GM12878 (cell line): Measurements from ENCODE around the gene TOM1L2. TPM values are rescaled to one million over a fixed set of nuclear protein-coding genes. Genes with fewer than 3 reads are reported as not detected.

Source experiments
- ATAC-seq: fragments of 200-7000 bp; cut with Tn5 transposase; 3 replicates; pipeline ENCODE4 v1.9.1; 2020; ENCODE audit warnings: mild to moderate bottlenecking, moderate library complexity
- BruUV-seq: library from RNA; stranded (reverse); fragments of 400-500 nt; replicated peaks from 2 replicates; lab custom pipeline; 2021; lab: Mats Ljungman, UMichigan
- CTCF ChIA-PET: fragments of 300-600 bp; sonication (Branson Sonifier 250); formaldehyde crosslinking; extraction: SDS; loops from one replicate; lab custom pipeline; 2021; ENCODE audit warnings: inconsistent platforms; lab: Yijun Ruan, JAX
- POLR2A ChIA-PET: fragments of 350-600 bp; formaldehyde crosslinking; extraction: SDS; loops from one replicate; lab custom pipeline; 2021; ENCODE audit warnings: inconsistent platforms; lab: Charles Lee
- RAD21 ChIA-PET: fragments of 300-600 bp; sonication (Branson Sonifier 250); formaldehyde crosslinking; loops from one replicate; lab custom pipeline; 2023; ENCODE audit warnings: antibody characterized with exemption; ENCODE audit not compliant: unreplicated experiment; lab: Charles Lee
- SMC1A ChIA-PET: fragments of 300-600 bp; sonication (Branson Sonifier 250); formaldehyde crosslinking; loops from one replicate; lab custom pipeline; 2023; ENCODE audit not compliant: unreplicated experiment, uncharacterized antibody; lab: Charles Lee
- DNase-seq: peaks from one replicate; pipeline ENCODE4 v3.0.0-alpha.2; 2011; ENCODE audit warnings: low read depth, low spot score
- FAIRE-seq: peaks from 3 replicates; lab custom pipeline; 2011; peaks lifted over from hg19 to GRCh38; lab: Jason Lieb, UNC
- H2AFZ ChIP-seq: 2 replicates; pipeline ENCODE4 v1.6.0; 2011; ENCODE audit warnings: low read depth, low read length, control low read depth; ENCODE audit not compliant: control insufficient read depth
- H3K27ac ChIP-seq: 2 replicates; pipeline ENCODE4 v1.5.1; 2011; ENCODE audit warnings: control low read depth; ENCODE audit not compliant: control insufficient read depth, insufficient read depth
- H3K27me3 ChIP-seq, 2 experiments: replicated peaks in 1 of 2; 2 replicates each; pipeline versions ENCODE4 v1.6.0 to v1.6.1; 2011; ENCODE audit warnings: low read length in 1 of 2; ENCODE audit not compliant: control insufficient read depth in 2 of 2, insufficient read depth in 2 of 2
- H3K36me3 ChIP-seq, 2 experiments: 2 replicates each; pipeline ENCODE4 v1.5.1; 2011; ENCODE audit warnings: low read length in 1 of 2; ENCODE audit not compliant: control insufficient read depth in 2 of 2, insufficient read depth in 2 of 2
- H3K4me1 ChIP-seq: 2 replicates; pipeline ENCODE4 v1.6.1; 2011; ENCODE audit warnings: mild to moderate bottlenecking, low read length, moderate library complexity, mixed read lengths; ENCODE audit not compliant: control insufficient read depth, insufficient read depth
- H3K4me2 ChIP-seq: 2 replicates; pipeline ENCODE4 v1.6.0; 2011; ENCODE audit warnings: control low read depth; ENCODE audit not compliant: control insufficient read depth, insufficient read depth
- H3K4me3 ChIP-seq: fragments of 200-600 bp; sonication (generic); 2 replicates; pipeline ENCODE4 v1.5.1; 2016
- H3K79me2 ChIP-seq: 2 replicates; pipeline ENCODE4 v1.6.0; 2011; ENCODE audit warnings: low read length; ENCODE audit not compliant: control insufficient read depth, insufficient read depth
- H3K9ac ChIP-seq: 2 replicates; pipeline ENCODE4 v1.8.0; 2011; ENCODE audit warnings: low read length, control low read depth, mixed read lengths; ENCODE audit not compliant: control insufficient read depth, insufficient read depth
- H3K9me3 ChIP-seq: replicated peaks from 3 replicates; pipeline ENCODE4 v1.5.1; 2011; ENCODE audit warnings: mild to moderate bottlenecking, low read length; ENCODE audit not compliant: control insufficient read depth, insufficient read depth
- H4K20me1 ChIP-seq: 2 replicates; pipeline ENCODE4 v1.6.0; 2011; ENCODE audit not compliant: control insufficient read depth, insufficient read depth
- BCL11A ChIP-seq: IDR thresholded peaks from 2 replicates; pipeline ENCODE4 v1.6.1; 2011; ENCODE audit warnings: low read depth, low read length
- BHLHE40 ChIP-seq, 2 experiments: fragments of 450-650 bp in 1 of 2; IDR thresholded peaks; 2 replicates each; pipeline ENCODE4 v1.6.1; 2011 to 2017; ENCODE audit warnings: low read depth in 2 of 2, borderline replicate concordance in 1 of 2, improper control_type of control experiment in 1 of 2, low read length in 1 of 2, mild to moderate bottlenecking in 1 of 2
- CEBPB ChIP-seq, 2 experiments: fragments of 150-350 bp in 1 of 2; IDR thresholded peaks; 2 replicates each; pipeline ENCODE4 v1.6.1; 2012 to 2014; ENCODE audit warnings: low read depth in 2 of 2, low read length in 2 of 2, borderline replicate concordance in 1 of 2, inconsistent platforms in 1 of 2
- MEF2B ChIP-seq: fragments of 450-650 bp; IDR thresholded peaks from 2 replicates; pipeline ENCODE4 v1.6.1; 2018; ENCODE audit warnings: mild to moderate bottlenecking, moderate library complexity; ENCODE audit not compliant: partially characterized antibody, poor library complexity, severe bottlenecking
- MTA2 ChIP-seq: fragments of 450-650 bp; IDR thresholded peaks from 2 replicates; pipeline ENCODE4 v1.6.1; 2016; ENCODE audit warnings: low read depth, mild to moderate bottlenecking, moderate library complexity
- NFYA ChIP-seq: IDR thresholded peaks from 2 replicates; pipeline ENCODE4 v1.6.1; 2011; ENCODE audit warnings: low read depth, mild to moderate bottlenecking, low read length, improper control_type of control experiment, borderline replicate concordance
- SREBF2 ChIP-seq: IDR thresholded peaks from 2 replicates; pipeline ENCODE4 v1.6.1; 2012; ENCODE audit warnings: mild to moderate bottlenecking, low read length
- TARDBP ChIP-seq: IDR thresholded peaks from 2 replicates; pipeline ENCODE4 v1.6.1; 2016; ENCODE audit warnings: borderline replicate concordance
- TCF12 ChIP-seq: IDR thresholded peaks from 2 replicates; pipeline ENCODE4 v1.6.1; 2011; ENCODE audit warnings: low read depth, mild to moderate bottlenecking, low read length
- TCF3 ChIP-seq: IDR thresholded peaks from 2 replicates; pipeline ENCODE4 v1.6.1; 2012; ENCODE audit warnings: low read depth, mild to moderate bottlenecking, low read length, borderline replicate concordance; ENCODE audit not compliant: insufficient read depth
- ZBTB40 ChIP-seq: fragments of 450-650 bp; IDR thresholded peaks from 2 replicates; pipeline ENCODE4 v1.6.1; 2016; ENCODE audit warnings: mild to moderate bottlenecking, moderate library complexity, borderline replicate concordance
- ZNF207 ChIP-seq: fragments of 450-650 bp; IDR thresholded peaks from 2 replicates; pipeline ENCODE4 v1.6.1; 2014; ENCODE audit warnings: antibody characterized with exemption, mild to moderate bottlenecking, borderline replicate concordance
- WGBS: methylation state at CpG from one replicate; pipeline ENCODE4 v1.1.6; 2016; ENCODE audit warnings: low lambda C conversion rate; ENCODE audit not compliant: insufficient replicate concordance, insufficient coverage; ENCODE audit errors: missing lambda C conversion rate; 5-methylcytosine and 5-hydroxymethylcytosine counted together
- in situ Hi-C: fragments of 300-500 bp; cut with MboI; formaldehyde crosslinking; loops from 9 replicates; pipeline ENCODE4 v1.14.3; 2018; ENCODE audit warnings: mixed read lengths
- intact Hi-C: fragments of 100-400 bp; cut with micrococcal nuclease; formaldehyde crosslinking; loops from one replicate; pipeline ENCODE4 v1.14.2; 2022; ENCODE audit not compliant: unreplicated experiment
- polyA plus RNA-seq, 11 experiments: library from polyadenylated mRNA; depleted of rRNA in 4 of 11; unstranded in 6 of 11; stranded (reverse) in 5 of 11; fragments of >200 nt; fragmentation: Nextera tagmentation in 4 of 11; fragmentation: Illumina TruSeq in 1 of 11; extraction: Ambion mirVana in 4 of 11; extraction: Trizol in 1 of 11; gene quantifications; 1 replicate in 1 of 11; 2 replicates in 10 of 11; pipeline versions ENCODE4 v1.2.1 to v1.2.3, GENCODE V29; 2011 to 2016; ENCODE audit warnings: inconsistent platforms in 2 of 11, missing spikeins in 2 of 11, low read depth in 1 of 11
- total RNA-seq, 4 experiments: library from RNA; depleted of rRNA in 3 of 4; stranded (reverse); fragments of >200 nt in 3 of 4; fragmentation: Illumina TruSeq in 1 of 4; extraction: Trizol in 1 of 4; gene quantifications; 2 replicates each; pipeline versions ENCODE4 v1.2.1 to v1.2.3, GENCODE V29; 2013 to 2021
- TF ChIP-seq, protein P1 (sequence below): fragments of 150-350 bp; IDR thresholded peaks from 2 replicates; pipeline ENCODE4 v1.6.1; 2014; ENCODE audit warnings: mild to moderate bottlenecking, low read depth, low read length

TOM1L2 gene
- total and polyA plus RNA-seq, 10 of the 15 experiments (the other 5 are each of a cell fraction or from before 2014, with no cell fraction given), result 0.19 to 19.2 (median 8.1) TPM

- Histone ChIP-seq H2AFZ (no peak overlapping the region), H4K20me1 (no peaks in the 10 kb centered on the region), H3K27ac (no peak overlapping the region), H3K9ac (no peak overlapping the region), H3K27me3 (no peaks in the 10 kb centered on the region), H3K36me3 (no peaks in the 10 kb centered on the region), H3K4me2 (no peak overlapping the region), H3K4me1 (peaks cover 11% of the 10 kb centered on the region), H3K9me3 (no peaks in the 10 kb centered on the region), H3K79me2 (no peaks in the 10 kb centered on the region), H3K4me3 (no peak overlapping the region)
- RAD21 ChIA-PET, result interaction anchor here (0.8 to 2.4 kb wide), 8 partner anchors 23 to 112 kb away, joined by 3 to 12 read pairs (median 4); no protein-coding TSS in a partner anchor
- FAIRE-seq, result no peak
- intact Hi-C loops, result no loop called here
- CTCF ChIA-PET, result interaction anchor here (0.7 to 1.2 kb wide), 7 partner anchors 10 to 240 kb away, joined by 3 to 5 read pairs (median 3); no protein-coding TSS in a partner anchor
- ATAC-seq, result no peak
- SMC1A ChIA-PET, result interaction anchor here (0.7 to 2.0 kb wide), 5 partner anchors 10 to 112 kb away, joined by 3 to 8 read pairs (median 5); no protein-coding TSS in a partner anchor
- in situ Hi-C loops, result loop anchor here (5.0 kb wide), 1 partner anchor 109 kb away; no protein-coding TSS in a partner anchor
- TF ChIP-seq TCF3 (no peak), MTA2 (no peak), ZNF207 (no peak), NFYA (no peak), BCL11A (no peak), TCF12 (no peak), TARDBP (no peak), SREBF2 (no peak), MEF2B (no peak), CEBPB (IDR thresholded peaks at IDR 0.05; ENCODE audit: borderline replicate concordance in 1 of 2, low read depth in 2 of 2, low read length in 2 of 2) (no peak), ZBTB40 (no peak), BHLHE40 (IDR thresholded peaks at IDR 0.05; ENCODE audit: borderline replicate concordance in 1 of 2, low read depth in 2 of 2, low read length in 1 of 2) (no peak)
- TF ChIP-seq, protein P1, sequence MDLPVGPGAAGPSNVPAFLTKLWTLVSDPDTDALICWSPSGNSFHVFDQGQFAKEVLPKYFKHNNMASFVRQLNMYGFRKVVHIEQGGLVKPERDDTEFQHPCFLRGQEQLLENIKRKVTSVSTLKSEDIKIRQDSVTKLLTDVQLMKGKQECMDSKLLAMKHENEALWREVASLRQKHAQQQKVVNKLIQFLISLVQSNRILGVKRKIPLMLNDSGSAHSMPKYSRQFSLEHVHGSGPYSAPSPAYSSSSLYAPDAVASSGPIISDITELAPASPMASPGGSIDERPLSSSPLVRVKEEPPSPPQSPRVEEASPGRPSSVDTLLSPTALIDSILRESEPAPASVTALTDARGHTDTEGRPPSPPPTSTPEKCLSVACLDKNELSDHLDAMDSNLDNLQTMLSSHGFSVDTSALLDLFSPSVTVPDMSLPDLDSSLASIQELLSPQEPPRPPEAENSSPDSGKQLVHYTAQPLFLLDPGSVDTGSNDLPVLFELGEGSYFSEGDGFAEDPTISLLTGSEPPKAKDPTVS, result no peak
- POLR2A ChIA-PET, result interaction anchor here (1.3 to 1.4 kb wide), 2 partner anchors 38 to 45 kb away, joined by 3 to 4 read pairs; no protein-coding TSS in a partner anchor
- no peak for DNase-seq
- BruUV-seq, result no TSS peak
- 66% methylated on average over 10 of the region's 10 CpGs for WGBS
Measured at GRCh38 chr17:17921192-17922069, 50.8 kb downstream of the TOM1L2 start.
